Pancreas (tissue), 10 donors: ENCODE data around the gene ANTKMT. TPM values are rescaled to one million over a fixed set of nuclear protein-coding genes. Genes with fewer than 3 reads are reported as not detected.

Source experiments
- ATAC-seq, 4 donors: fragments of 200-7000 bp; cut with Tn5 transposase; one replicate each; pipeline versions ENCODE4 v1.8.0 to v1.9.1; 2020; ENCODE audit warnings: mild to moderate bottlenecking in 4 of 4, moderate library complexity in 4 of 4
- DNase-seq, 6 donors: peaks; one replicate each; pipeline ENCODE4 v3.0.0-alpha.2; 2020
- FAIRE-seq: peaks from 2 replicates; lab custom pipeline; 2012; peaks lifted over from hg19 to GRCh38; lab: Jason Lieb, UNC
- H3K27ac ChIP-seq, 4 donors: fragments of 200-600 bp; sonication (generic); 1 replicate in 3 of 4; 2 replicates in 1 of 4; pipeline versions ENCODE4 v1.5.0 to v1.8.0; 2020
- H3K27me3 ChIP-seq, 4 donors: fragments of 200-600 bp; one replicate each; pipeline ENCODE4 v1.8.0; 2021
- H3K36me3 ChIP-seq, 3 donors: fragments of 200-600 bp; sonication (generic) in 1 of 3; one replicate each; pipeline versions ENCODE4 v1.5.0 to v1.8.0; 2020 to 2021
- H3K4me1 ChIP-seq, 3 donors: fragments of 200-600 bp; one replicate each; pipeline ENCODE4 v1.8.0; 2021
- H3K4me3 ChIP-seq, 4 donors: fragments of 200-600 bp; sonication (generic) in 2 of 4; one replicate each; pipeline versions ENCODE4 v1.5.0 to v1.8.0; 2020 to 2021
- H3K9me3 ChIP-seq, 4 donors: fragments of 200-600 bp; one replicate each; pipeline ENCODE4 v1.8.0; 2021
- CTCF ChIP-seq, 4 donors: fragments of 200-600 bp; sonication (generic) in 3 of 4; IDR thresholded peaks; one replicate each; pipeline versions ENCODE4 v1.5.0 to v1.8.0; 2021; ENCODE audit warnings: antibody characterized with exemption in 4 of 4
- WGBS, 2 donors: extraction: QIAGEN DNeasy Blood & Tissue Kit; methylation state at CpG; one replicate each; pipeline ENCODE4 v1.1.7; 2013; 5-methylcytosine and 5-hydroxymethylcytosine counted together
- intact Hi-C, 3 donors: fragments of 100-400 bp; cut with DNase I; formaldehyde crosslinking; loops; one replicate each; pipeline versions ENCODE4 v1.11.1 to v1.14.2; 2022
- polyA plus RNA-seq, 2 donors: library from polyadenylated mRNA; stranded (reverse); fragments of 200-250 nt; gene quantifications; one replicate each; pipeline ENCODE4 v1.2.3, GENCODE V29; 2013
- total RNA-seq, 6 donors: library from RNA; stranded (reverse); fragmentation: NEBNext Ultra II Directional in 4 of 6; extraction: Animal tissue kit (Norgen Biotek cat#: 25700) in 4 of 6; gene quantifications; one replicate each; pipeline versions ENCODE4 v1.2.1 to v1.2.4, GENCODE V29; 2021 to 2023
- donor health status: healthy with polysubstance abuse.
- donor health status: DM: no; HTN: no; CAD: no; lungs with moderate emphysema.
- donor health status: DM: no; HTN: no; CAD: no.
- donor health status: control.
- donor health status: control.
- donor health status: Bipolar disorder and iron deficiency.
- donor health status: DM: yes; HTN: yes; CAD: no.
- donor health status: DM: no; HTN: no; CAD: no.
- donor health status: DM: no; HTN: no; CAD: no.
- donor health status: DM: yes; HTN: yes; CAD: no.

Gene ANTKMT
- total and polyA plus RNA-seq, 8 donors: 12.2 to 41.7 (median 22.1) TPM

GRCh38 chr16:763369-764183, 42.6 kb downstream of the ANTKMT start:
- Histone ChIP-seq H3K36me3 (no peaks in the 10 kb centered on the region), H3K9me3 (no peaks in the 10 kb centered on the region), H3K4me1 (no peaks in the 10 kb centered on the region), H3K27me3 (no peaks in the 10 kb centered on the region), H3K4me3 (no peak overlapping the region), H3K27ac (no peak overlapping the region)
- no peak for ATAC-seq
- DNase-seq: peak in 1 of 6 donors; percentile 51
- TF ChIP-seq CTCF (IDR thresholded peaks at IDR 0.05): no peak
- intact Hi-C loops: no loop called here
- WGBS, 2 donors: 52 to 63% methylated on average over 19 to 21 of the region's 21 CpGs
- FAIRE-seq: no peak

- H3K4me1 ChIP-seq: no peaks in the 10 kb centered on the region
- H3K4me3 ChIP-seq: no peak overlapping the region
- intact Hi-C loops: no loop called here
- H3K27me3 ChIP-seq: no peaks in the 10 kb centered on the region
- ATAC-seq (no peak), FAIRE-seq (no peak), DNase-seq (no peak)
- no peaks in the 10 kb centered on the region for H3K36me3 ChIP-seq
- no peaks in the 10 kb centered on the region for H3K9me3 ChIP-seq
- TF ChIP-seq CTCF (IDR thresholded peaks at IDR 0.05): no peak
- H3K27ac ChIP-seq: no peak overlapping the region
- 48 to 62% methylated on average over 20 of the region's 20 CpGs for WGBS, 2 donors
These were observed 43.3 kb downstream of the ANTKMT start for GRCh38 chr16:764184-764750.

- FAIRE-seq (no peak), DNase-seq (peak in 3 of 6 donors; percentile 20 to 74 (median 52)), ATAC-seq (no peak)
- intact Hi-C loops: no loop called here
- Histone ChIP-seq H3K27ac (no peak overlapping the region), H3K9me3 (no peaks in the 10 kb centered on the region), H3K36me3 (no peaks in the 10 kb centered on the region), H3K4me3 (no peak overlapping the region), H3K27me3 (no peaks in the 10 kb centered on the region), H3K4me1 (no peaks in the 10 kb centered on the region)
- TF ChIP-seq CTCF (IDR thresholded peaks at IDR 0.05): no peak
- 64 to 78% methylated on average over 34 to 38 of the region's 38 CpGs for WGBS, 2 donors
These were observed 44.0 kb downstream of the ANTKMT start for GRCh38 chr16:764848-765487.

- Histone ChIP-seq H3K4me1 (no peaks in the 10 kb centered on the region), H3K27ac (no peak overlapping the region), H3K4me3 (no peak overlapping the region), H3K36me3 (no peaks in the 10 kb centered on the region), H3K9me3 (no peaks in the 10 kb centered on the region), H3K27me3 (no peaks in the 10 kb centered on the region)
- no peak for TF ChIP-seq CTCF (IDR thresholded peaks at IDR 0.05)
- peak in 1 of 6 donors; percentile 28 for DNase-seq
- no peak for FAIRE-seq
- intact Hi-C loops: no loop called here
- ATAC-seq: no peak
- WGBS, 2 donors: 74 to 87% methylated on average over 29 of the region's 29 CpGs
These were observed 44.5 kb downstream of the ANTKMT start for GRCh38 chr16:765488-765865.
